Measurements from ENCODE around the gene TEX11.
"Not testable (repeated sequence)": the region's sequence is repeated elsewhere in the genome, so short reads cannot be mapped to it uniquely, and the experiment has no call there.

Gene TEX11

GRCh38 chrX:70569922-70570576 lies 338.5 kb downstream of the TEX11 start:
- not testable (repeated sequence) for DNase-seq

- no peak for DNase-seq
Measured at GRCh38 chrX:70554948-70555347, 353.6 kb downstream of the TEX11 start.

- DNase-seq = no peak
Measured at GRCh38 chrX:70554523-70554922, 354.0 kb downstream of the TEX11 start.

- no peak for DNase-seq
Measured at GRCh38 chrX:70554081-70554480, 354.4 kb downstream of the TEX11 start.

GRCh38 chrX:70553516-70553915 lies 355.0 kb downstream of the TEX11 start:
- DNase-seq = no peak

GRCh38 chrX:70552130-70552704 lies 356.3 kb downstream of the TEX11 start:
- no peak for DNase-seq

- DNase-seq = no peak
Measured at GRCh38 chrX:70549429-70549828, 359.1 kb downstream of the TEX11 start.

GRCh38 chrX:70535198-70535597 lies 373.3 kb downstream of the TEX11 start:
- no peak for DNase-seq

GRCh38 chrX:70527610-70528345 lies 380.7 kb downstream of the TEX11 start:
- no peak for DNase-seq

- no peak for DNase-seq
Measured at GRCh38 chrX:70527053-70527452, 381.5 kb downstream of the TEX11 start.

- DNase-seq = no peak
Measured at GRCh38 chrX:70525733-70526132, 382.8 kb downstream of the TEX11 start.

GRCh38 chrX:70515692-70516091 lies 392.8 kb downstream of the TEX11 start:
- not testable (repeated sequence) for DNase-seq

GRCh38 chrX:70515270-70515669 lies 393.2 kb downstream of the TEX11 start:
- DNase-seq = not testable (repeated sequence)

GRCh38 chrX:70509078-70509477 lies 399.4 kb downstream of the TEX11 start:
- DNase-seq = no peak

GRCh38 chrX:70508296-70508911 lies 400.1 kb downstream of the TEX11 start:
- no peak for DNase-seq

- no peak for DNase-seq
Measured at GRCh38 chrX:70505451-70505841, 403.1 kb downstream of the TEX11 start.

GRCh38 chrX:70504772-70505450 lies 403.6 kb downstream of the TEX11 start:
- no peak for DNase-seq

- DNase-seq = no peak
Measured at GRCh38 chrX:70500826-70501225, 407.7 kb downstream of the TEX11 start.

GRCh38 chrX:70498129-70498528 lies 410.4 kb downstream of the TEX11 start:
- no peak for DNase-seq

GRCh38 chrX:70497026-70497425 lies 411.5 kb downstream of the TEX11 start:
- DNase-seq = no peak

GRCh38 chrX:70496491-70496890 lies 412.0 kb downstream of the TEX11 start:
- no peak for DNase-seq

GRCh38 chrX:70494441-70494840 lies 414.1 kb downstream of the TEX11 start:
- no peak for DNase-seq

- no peak for DNase-seq
Measured at GRCh38 chrX:70488856-70489255, 419.7 kb downstream of the TEX11 start.

Data from DMS 273 treated with DMSO at 0.1 percent for 48 hours (cell line).